ENCODE measurements around the gene FSD2.
A peak's percentile ranks its signal among the peaks of the same experiment; 100 is the strongest.
"Not testable (repeated sequence)": the region's sequence is repeated elsewhere in the genome, so short reads cannot be mapped to it uniquely, and the experiment has no call there.

FSD2 gene

DNA sequence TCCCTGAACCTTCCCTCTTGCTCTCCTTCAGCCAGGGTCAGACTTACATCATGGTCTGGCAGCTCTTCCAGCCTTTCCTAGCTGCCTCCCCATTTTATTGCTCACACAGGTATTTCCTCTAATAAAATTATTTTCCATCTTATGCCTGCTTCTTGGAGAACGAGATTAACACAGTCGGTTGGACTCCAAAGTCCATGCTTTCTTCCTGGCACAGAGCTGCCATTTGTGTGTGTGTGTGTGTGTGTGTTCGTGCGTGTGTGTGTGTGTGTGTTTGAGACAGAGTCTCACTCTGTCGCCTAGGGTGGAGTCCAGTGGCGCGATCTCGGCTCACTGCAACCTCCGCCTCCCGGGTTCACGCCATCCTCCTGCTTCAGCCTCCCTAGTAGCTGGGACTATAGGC lies 15.5 kb downstream of the FSD2 start:
- no peak for DNase-seq

DNA sequence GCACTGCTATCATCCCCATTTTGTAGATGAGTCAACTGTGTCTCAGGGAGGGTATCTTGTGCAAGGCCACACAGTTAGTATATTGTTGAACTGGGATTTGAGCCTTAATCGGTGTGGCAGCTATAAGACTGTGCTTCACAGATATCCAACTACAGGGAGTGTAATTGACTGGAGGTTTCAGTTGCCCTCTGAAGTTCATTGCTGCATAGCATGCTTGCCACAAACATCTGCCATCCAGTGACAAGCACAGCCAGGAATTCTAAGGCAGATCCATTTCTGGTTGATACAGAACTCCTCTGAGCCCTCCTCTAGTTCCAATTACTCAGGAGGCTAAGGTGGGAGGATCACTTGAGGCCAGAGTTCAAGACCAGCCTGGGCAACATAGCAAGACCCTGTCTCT lies 16.4 kb downstream of the FSD2 start:
- DNase-seq = no peak

DNA sequence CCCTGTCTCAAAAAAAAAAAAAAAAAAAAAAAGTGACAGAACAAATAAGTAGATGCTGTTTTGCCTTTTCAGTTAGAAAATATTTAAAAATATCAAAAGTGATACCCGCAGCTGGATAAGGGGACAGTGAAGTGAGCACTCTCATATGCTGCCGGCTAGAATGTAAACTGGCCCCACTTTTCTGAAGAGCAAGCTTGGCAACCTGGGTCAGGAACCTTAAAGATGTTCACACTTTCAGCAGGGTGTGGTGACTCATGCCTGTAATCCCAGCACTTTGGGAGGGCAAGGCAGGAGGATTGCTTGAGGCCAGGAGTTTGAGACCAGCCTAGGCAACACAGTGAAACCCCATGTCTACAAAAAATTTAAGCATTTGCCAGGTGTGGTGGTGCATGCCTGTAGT lies 17.4 kb downstream of the FSD2 start:
- no peak for DNase-seq

DNA sequence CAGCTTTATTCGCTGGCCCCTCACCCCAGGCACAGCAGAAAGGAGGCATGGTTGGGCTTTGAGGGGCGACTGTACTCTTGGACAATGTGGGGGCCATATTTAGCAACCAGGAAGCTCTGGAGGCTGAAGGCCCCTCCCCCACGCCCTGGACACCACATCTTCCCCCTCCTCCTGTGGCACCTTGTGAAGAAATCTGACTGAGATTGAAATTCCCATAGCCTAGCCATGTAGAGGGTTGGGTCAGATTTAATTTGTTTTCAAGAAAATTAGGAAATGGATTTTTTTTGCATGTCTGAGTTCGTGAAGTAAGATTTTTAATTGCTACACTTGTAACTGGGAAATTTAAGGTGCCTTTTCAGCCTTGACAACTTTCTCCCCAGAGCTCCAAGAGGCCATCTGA lies 24.5 kb downstream of the FSD2 start:
- no peak for DNase-seq

DNA sequence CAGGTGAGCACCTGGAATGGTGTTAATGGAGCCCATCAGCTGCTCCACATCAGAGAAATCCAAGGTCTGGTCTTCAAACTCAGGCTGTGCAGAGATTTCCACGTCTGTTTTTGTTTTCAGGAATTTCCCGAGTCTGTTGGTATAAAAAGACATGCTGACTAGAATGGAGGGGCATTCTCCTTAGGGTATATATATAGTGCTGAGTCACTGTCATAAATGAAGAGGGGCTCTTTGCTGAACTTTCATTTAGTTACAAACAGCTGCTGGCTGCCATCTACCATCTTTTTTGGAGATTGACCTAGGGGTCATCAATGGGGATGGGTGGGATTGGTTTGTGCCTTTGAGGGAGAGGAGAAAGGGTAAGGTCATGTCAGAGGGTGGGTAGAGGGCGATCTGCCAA lies 27.1 kb downstream of the FSD2 start:
- no peak for DNase-seq

DNA sequence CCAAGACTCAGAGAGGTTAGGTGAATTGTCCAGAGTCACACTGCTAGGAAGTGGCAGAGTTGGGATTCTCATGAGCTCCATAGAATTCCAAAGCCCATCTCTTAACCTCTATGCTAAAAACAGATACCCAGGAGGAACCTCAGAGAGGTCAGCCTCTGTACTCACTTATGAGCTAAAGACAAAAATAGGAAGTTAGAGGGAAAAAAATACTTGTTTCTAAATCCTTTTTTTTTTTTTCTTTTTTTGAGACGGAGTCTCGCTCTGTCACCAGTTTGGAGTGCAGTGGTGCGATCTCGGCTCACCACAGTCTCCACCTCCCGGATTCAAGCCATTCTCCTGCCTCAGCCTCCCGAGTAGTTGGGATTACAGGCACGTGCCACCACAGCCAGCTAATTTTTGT lies 31.4 kb downstream of the FSD2 start:
- DNase-seq = no peak

DNA sequence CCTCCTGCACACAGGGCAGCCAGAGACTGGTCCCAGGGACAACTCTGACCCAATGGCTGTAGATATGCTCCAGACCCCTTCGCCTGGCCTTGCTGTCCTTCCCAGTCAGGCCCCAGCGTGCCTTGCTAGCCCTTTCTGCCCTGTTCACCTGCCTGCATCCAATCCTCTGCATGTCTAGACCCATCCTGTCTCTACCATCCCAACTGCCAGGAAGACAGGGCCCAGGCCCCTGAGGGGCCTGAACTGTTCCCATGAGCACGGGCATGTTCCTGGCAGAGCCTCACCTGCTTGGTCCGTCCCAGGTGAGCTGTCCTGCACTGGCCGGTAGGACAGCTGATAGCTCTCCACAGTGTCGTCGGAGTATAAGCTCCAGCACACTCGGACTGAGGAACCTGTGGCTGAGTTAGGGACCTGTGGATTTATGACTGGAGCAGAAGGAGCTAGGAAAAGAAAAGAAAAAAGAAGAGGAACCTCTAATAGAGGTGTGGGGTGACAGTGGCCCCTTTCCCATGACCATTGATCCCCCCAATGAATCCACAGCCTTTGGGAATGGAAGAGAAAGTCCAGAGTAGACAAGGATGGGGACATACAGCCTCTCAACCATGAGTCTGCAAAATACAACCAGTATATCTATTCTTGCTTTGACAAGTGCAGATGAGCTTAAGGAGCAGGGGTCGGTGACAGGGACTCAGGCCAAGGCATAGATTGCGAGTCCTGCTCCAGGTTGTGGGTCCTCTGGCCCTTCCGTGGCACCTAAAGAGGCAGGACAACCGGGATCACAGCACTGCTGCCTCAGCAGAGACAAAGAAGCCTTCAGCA lies 33.9 kb downstream of the FSD2 start:
- DNase-seq = no peak

DNA sequence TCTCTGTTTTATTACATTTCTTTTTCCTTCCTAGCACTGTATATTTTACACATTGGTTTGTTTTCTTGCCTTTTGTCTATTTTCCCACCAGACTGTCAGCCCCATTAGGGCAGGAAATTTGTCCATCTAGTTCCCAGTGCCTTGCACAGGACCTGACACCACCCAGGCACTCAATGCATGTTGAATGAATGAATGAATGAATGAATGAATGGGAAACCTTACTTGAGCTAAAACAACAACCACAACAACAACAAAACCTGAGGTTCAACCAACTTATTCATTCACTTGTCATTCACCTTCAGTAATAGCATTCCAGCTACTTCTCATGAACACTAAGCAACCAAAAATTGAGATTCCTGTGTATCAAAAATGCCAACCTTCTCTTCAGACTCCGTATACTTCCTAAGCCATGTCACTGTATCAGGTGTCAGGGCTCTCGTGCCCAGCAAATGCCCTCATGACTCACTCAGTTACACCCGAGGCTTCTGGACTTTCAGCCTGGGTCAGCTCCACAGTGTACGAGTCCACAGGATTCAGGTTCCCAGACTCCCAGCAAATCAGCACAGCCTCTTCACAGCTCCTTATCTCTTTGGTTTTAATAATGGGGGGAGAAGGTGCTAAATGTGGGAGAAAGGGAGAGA lies 37.3 kb downstream of the FSD2 start:
- DNase-seq = peak in 1 of 2 experiments; percentile 42

DNA sequence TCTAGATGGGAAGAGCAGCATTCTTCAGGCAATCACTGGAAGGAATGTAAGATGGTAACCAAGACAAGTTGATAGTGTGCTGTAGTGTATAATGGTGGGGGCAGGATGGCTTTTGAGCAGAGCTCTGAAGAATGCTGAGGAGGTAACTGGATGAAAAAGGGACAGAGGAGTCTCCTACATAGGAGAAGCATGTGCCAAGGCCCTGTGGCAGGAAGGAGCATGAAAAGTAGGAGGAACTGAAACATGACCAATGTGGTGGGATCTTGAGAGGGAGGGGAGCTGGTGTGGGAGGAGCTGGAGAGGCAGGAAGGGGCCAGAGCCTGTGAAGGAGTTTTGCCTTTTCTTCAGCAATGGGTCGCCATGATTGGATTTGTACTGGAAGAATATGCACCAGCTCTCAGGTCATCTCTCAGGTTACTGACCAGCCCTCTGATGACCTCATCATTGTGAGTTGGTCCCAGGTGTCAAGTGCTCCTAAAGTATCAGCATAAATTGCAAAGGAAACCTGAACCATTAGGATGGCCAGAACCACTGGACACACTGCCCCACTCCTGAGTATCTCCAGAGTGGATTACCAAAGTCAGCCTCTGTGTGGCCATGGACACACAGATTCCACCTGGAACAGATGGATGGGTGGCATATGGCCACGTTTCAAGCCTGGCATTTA lies 38.6 kb downstream of the FSD2 start:
- DNase-seq = no peak

DNA sequence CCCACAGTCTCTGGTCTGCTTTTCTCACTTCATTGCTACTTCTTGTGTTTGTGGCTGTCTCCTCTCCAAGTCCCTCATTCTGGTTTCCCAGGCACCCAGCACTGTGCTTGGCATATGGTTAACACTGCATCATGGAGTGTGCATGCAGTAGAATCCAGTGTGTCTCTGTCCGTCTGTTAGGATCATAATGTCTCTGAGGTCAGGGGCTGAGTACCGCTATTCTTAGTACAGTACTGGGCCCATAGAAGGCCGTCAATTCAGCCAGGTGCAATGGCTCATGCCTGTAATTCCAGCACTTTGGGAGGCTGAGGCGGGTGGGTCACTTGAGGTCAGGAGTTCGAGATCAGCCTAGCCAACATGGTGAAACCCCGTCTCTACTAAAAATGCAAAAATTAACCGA lies 39.7 kb downstream of the FSD2 start:
- DNase-seq = not testable (repeated sequence)

DNA sequence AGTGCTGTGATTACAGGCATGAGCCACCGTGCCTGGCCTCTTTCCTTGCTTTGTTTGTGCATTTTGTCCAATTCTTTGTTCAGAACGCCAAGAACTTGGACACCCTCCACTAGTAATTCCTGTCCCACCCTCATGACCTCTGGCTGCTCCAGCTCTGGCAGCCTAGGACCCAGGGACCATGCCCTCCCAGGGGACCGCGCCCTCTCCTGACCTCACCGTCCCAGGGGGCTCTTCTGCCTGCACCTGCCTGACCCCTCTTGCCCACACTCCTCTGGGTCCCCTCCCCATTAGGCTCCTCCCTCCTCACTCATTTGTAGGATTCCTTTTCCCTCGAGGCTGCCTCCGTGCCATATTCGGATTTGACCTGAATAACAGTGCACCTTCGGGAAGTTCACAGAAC lies 41.1 kb downstream of the FSD2 start:
- DNase-seq = no peak

DNA sequence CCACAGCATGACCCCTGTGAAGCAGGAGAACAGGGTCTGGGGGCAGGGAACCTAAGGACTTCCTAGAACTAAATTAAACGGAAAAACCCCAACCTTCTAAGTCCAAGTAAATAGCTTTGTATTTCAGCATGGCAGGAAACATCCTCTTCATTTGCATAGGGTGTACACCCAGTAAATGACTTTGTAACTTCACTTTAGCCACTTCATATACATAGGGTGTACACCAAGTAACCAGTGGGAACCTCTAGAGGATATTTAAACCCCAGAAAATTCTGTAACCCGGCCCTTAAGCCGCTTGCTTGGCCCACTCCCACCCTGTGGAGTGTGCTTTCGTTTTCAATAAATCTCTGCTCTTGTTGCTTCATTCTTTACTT lies 41.8 kb downstream of the FSD2 start:
- no peak for DNase-seq

DNA sequence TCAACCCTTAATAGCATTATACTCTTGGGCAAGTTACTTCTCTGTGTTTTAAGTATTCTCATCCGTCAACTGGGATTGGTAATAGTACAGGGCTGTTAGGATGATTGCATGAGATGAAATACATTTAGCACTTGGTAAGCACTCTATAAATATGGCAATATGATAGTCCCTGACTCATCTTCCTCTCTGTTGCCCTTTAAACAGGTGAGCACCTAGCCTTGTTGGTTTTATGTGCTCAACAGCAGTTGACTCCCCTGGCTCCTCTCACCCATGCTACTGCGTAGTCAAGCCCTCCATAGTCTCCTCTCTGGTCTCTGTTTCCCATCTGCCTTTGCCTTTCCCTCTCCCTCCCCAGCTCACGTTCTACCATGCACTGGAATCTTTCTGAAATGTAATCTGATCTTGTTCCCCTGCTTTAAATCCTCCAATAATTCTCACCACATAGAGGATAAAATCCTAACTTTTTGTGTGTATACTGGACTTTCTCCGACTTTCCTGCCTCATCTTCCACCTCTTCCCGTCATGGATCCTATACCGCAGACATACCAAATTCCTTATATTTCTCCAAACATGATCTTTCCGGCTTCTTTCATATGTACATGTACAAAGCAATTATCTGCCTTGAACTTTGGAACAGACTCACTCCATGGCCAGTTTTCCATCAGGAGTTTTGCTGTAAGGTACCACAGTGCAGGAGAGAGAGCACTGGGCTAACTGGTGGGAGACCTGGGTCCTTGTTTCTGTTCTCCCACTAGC lies 42.3 kb downstream of the FSD2 start:
- no peak for DNase-seq

DNA sequence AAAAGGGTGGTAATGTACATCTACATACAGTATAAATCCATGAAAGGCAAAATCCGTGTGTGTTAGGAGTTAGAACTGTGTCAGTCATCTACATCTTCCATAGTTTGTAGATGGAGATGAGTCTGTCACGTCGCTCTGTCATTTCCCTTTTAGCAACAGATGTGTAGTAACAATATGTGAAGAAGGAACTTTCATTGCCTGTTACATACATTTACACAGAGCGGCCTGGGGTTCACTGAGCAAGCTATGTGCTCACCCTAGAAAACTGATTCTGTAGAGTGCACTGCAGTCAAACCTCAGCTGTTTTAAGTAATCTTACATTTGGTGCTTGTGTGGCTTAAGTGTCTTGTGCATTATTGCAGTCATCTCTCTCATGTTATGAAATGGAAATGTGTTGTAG lies 54.6 kb downstream of the FSD2 start:
- DNase-seq = no peak

DNA sequence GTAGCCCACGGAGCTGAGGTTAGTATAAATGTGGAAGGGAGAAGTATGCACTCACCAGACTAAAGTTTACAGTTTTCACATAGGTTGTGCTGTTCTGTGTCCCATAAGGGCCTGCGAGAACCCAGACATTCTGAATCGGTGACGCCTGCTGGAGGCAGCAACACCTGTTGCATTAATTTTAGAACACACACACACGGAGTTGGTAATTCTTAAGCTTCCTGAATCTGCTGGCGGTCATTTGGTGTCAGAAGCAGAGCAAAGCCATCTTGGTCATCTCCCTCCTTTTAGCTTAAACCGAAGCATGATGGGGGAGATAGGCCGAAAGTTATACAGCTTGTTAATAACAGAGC lies 55.1 kb downstream of the FSD2 start:
- peak in 1 of 2 experiments; percentile 52 for DNase-seq

DNA sequence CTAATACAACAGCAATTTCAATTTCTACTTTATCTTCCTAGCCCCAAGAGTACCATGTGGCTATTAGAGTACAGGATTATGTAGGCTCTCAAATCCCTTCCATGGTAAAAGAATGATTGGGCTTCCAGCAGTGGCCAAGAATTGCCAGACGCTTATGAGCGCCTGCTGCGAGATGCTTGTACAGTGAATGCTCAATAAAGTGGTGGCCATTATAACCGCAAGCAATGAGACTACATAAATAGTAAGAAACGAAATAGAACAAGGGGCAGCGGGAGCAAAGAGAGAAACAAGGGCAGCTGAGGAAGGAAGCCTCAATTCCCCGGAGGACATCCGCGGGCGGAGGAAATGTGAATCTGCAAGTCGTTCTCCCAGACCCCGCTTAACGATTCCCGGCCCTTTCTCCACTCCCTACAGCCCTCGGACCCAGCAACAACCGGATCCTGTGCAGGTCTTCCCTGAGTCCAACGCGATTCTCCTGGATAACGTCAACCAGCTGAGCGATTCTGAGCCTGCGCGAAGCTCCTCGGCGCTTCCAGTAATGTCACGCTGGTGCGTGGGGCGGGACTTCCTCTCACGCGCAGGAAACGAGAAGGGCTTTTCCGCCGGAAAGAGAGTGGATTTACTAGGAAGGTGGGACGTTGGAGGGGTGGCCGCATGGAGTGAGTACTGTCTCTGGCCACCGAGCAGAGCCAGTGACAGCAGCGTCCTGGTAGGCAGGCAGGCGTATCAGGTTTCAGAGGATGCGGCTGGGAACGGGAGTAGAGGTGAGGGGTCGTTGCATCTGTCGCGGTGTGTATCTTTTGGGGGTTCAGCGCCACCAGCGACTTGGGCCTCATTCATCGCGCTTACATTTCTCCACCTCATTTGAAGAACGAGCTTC lies 55.7 kb downstream of the FSD2 start:
- DNase-seq = peak; percentile 95 to 98

DNA sequence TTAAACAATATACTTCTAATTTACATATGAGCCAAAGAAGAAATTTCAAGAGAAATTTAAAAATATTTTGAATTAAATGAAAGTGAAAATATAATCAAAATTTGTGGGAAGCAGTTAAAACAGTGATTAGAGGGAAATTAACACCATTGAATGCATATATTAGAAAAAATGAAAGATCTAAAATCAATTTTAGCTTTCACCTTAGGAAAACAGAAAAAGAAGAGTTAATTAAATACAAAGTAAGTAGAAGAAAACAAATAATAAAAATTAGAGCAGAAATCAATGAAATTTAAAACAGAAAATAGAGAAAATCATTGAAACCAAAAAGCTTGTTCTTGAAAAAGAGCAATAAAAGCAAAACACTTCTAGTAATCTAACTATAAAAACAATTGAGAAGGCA lies 57.6 kb downstream of the FSD2 start:
- DNase-seq = no peak

DNA sequence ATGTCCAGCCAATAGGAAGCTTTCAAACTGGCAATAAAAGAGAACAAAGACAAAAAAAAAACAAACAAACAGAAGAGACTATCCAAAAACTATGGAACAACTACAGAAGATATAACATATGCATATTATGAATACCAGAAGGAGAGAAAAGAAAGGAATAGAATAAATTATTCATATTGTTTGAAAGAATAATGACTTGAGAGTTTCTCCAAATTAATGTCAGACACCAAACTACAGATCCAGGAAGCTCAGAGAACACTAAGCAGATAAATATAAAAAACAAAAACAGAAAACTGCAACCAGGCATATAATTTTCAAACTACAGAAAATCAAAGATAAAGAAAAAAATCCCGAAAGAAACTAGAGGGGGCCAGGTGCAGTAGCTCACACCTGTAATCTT lies 62.1 kb downstream of the FSD2 start:
- DNase-seq = no peak

DNA sequence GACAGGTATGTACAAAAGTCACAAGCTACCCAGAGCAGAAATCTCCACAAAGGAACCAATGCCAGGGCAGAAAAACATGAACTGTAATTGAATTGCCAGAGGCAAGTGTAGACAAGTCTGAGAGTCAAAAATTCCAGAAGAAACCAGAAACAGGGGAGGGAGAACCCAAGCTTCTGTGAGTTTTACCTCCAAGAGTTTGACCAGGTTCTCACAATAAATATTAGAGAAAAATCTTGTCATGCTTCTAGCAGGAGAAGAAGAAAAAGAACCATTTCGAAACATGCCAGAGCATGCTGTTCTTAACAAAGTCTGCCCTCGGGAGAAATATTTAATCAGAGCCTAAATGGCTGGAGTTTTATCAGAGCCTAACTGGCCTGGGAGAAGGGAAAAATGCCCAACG lies 63.7 kb downstream of the FSD2 start:
- DNase-seq = no peak

DNA sequence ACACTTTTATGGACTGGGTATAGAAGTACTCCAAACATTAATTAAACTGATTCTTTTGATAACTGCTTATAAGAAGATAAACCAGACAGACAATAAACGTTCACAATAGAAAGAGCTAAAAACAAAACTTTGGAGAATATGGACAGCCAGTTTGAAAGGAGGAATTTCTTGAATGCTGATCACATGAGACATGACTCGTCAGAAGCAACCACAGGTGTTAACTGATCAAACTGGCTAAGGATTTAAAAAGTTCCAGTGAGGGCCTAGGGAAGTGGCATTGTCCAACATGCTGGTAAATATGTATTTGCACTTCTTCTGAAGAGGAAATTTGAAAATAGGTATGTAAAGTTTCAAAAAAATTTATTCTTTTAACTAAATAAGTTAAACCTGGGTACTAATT lies 66.8 kb downstream of the FSD2 start:
- no peak for DNase-seq

DNA sequence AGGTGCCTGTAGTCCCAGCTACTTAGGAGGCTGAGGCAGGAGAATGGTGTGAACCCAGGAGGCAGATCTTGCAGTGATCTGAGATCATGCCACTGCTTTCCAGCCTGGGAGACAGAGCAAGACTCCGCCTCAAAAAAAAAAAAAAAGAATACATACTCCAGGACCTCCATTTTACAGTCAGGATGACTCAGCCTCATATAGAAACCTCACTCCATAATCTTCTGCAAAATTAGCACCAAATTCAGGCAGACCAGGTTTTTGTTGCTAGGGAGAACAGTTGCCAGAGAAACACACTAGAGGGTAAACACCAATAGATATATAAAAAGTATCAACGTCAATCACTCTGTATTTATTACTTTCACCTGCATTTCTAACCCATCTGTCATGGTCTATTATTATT lies 67.9 kb downstream of the FSD2 start:
- DNase-seq = no peak

DNA sequence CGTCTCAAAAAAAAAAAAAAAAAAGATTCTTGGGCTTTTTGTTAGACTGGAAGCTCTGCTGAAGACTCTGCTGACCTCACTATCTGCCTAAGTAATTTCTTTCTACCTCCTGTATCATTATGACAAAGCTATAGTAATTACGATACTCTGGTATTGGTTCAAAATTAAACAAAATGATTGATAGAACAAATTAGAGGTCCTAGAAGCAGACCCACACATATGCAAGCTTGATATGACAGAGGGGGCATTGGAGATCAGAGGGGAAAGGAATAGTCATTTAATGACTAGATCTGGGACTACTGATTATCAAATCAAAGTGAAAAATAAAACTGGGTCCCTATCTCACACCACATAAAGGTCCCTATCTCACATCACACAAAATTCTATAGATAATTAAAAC lies 74.3 kb downstream of the FSD2 start:
- no peak for DNase-seq
